OCI-LY7 (cell line): ENCODE measurements around the gene THYN1. TPM values are rescaled to one million over a fixed set of nuclear protein-coding genes. Genes with fewer than 3 reads are reported as not detected.

Experiments used
- BruUV-seq: library from RNA; stranded (reverse); fragments of 400-500 nt; replicated peaks from 2 replicates; lab custom pipeline; 2021; lab: Mats Ljungman, UMichigan
- CTCF ChIA-PET: fragments of 300-600 bp; sonication (Branson Sonifier 250); formaldehyde crosslinking; loops from one replicate; lab custom pipeline; 2022; ENCODE audit warnings: antibody characterized with exemption; ENCODE audit not compliant: unreplicated experiment; lab: Charles Lee
- POLR2A ChIA-PET: fragments of 300-600 bp; sonication (Branson Sonifier 250); formaldehyde crosslinking; loops from one replicate; lab custom pipeline; 2022; ENCODE audit warnings: antibody characterized with exemption; lab: Charles Lee
- DNase-seq: peaks from one replicate; pipeline ENCODE4 v3.0.0-alpha.2; 2015; ENCODE audit warnings: low spot score
- H2AFZ ChIP-seq: fragments of 200-600 bp; sonication (generic), shearing (Covaris generic); 2 replicates; pipeline ENCODE4 v1.6.1; 2014; ENCODE audit warnings: mild to moderate bottlenecking, antibody characterized with exemption, low read length, moderate library complexity
- H3K27ac ChIP-seq: fragments of 200-600 bp; sonication (generic); 2 replicates; pipeline ENCODE4 v1.5.1; 2014; ENCODE audit warnings: mixed run types, low read depth, mild to moderate bottlenecking, moderate library complexity, low read length, inconsistent platforms; ENCODE audit not compliant: poor library complexity, severe bottlenecking
- H3K36me3 ChIP-seq: fragments of 200-600 bp; sonication (generic); 2 replicates; pipeline ENCODE4 v1.6.1; 2014; ENCODE audit warnings: mild to moderate bottlenecking, antibody characterized with exemption, low read length, moderate library complexity, mixed read lengths; ENCODE audit not compliant: insufficient read depth
- H3K4me1 ChIP-seq: fragments of 200-600 bp; sonication (generic); 2 replicates; pipeline ENCODE4 v1.5.1; 2014; ENCODE audit warnings: mild to moderate bottlenecking, low read length; ENCODE audit not compliant: insufficient read depth, poor library complexity, severe bottlenecking
- H3K4me2 ChIP-seq: fragments of 200-600 bp; sonication (generic); 2 replicates; pipeline ENCODE4 v1.6.1; 2014; ENCODE audit warnings: mild to moderate bottlenecking, low read length
- H3K4me3 ChIP-seq: fragments of 200-600 bp; sonication (generic); 2 replicates; pipeline ENCODE4 v1.5.1; 2014; ENCODE audit warnings: mild to moderate bottlenecking, low read depth, low read length; ENCODE audit not compliant: poor library complexity, severe bottlenecking
- H3K79me2 ChIP-seq: fragments of 200-600 bp; sonication (generic); 2 replicates; pipeline ENCODE4 v1.6.1; 2016; ENCODE audit warnings: low read depth, mild to moderate bottlenecking, low read length, moderate library complexity, mixed read lengths; ENCODE audit not compliant: insufficient read depth
- H3K9me2 ChIP-seq: fragments of 200-600 bp; sonication (generic); 2 replicates; pipeline ENCODE4 v1.6.1; 2016; ENCODE audit warnings: mild to moderate bottlenecking, low read length, mixed read lengths; ENCODE audit not compliant: insufficient read depth
- H3K9me3 ChIP-seq: fragments of 200-600 bp; sonication (generic); 2 replicates; pipeline ENCODE4 v1.6.1; 2014; ENCODE audit warnings: mild to moderate bottlenecking, mixed run types, low read length, mixed read lengths
- H4K20me1 ChIP-seq: fragments of 200-600 bp; sonication (generic); 2 replicates; pipeline ENCODE4 v1.6.1; 2014; ENCODE audit warnings: mild to moderate bottlenecking, antibody characterized with exemption, low read length, moderate library complexity, mixed read lengths; ENCODE audit not compliant: insufficient read depth
- CTCF ChIP-seq: fragments of 200-600 bp; sonication (generic); conservative IDR thresholded peaks from 2 replicates; pipeline ENCODE4 v1.5.1; 2014; ENCODE audit warnings: mild to moderate bottlenecking, antibody characterized with exemption, low read length, moderate library complexity, mixed read lengths
- EZH2phosphoT487 ChIP-seq: fragments of 200-600 bp; sonication (generic); IDR thresholded peaks from 2 replicates; pipeline ENCODE4 v1.6.1; 2018; ENCODE audit warnings: low read depth, borderline replicate concordance, mild to moderate bottlenecking, mixed run types, antibody characterized with exemption, low read length, moderate library complexity, mixed read lengths
- intact Hi-C: fragments of 100-400 bp; cut with micrococcal nuclease; formaldehyde crosslinking; loops from one replicate; pipeline ENCODE4 v1.10.0; 2022; ENCODE audit not compliant: unreplicated experiment
- total RNA-seq, 2 experiments: library from RNA; depleted of rRNA in 1 of 2; stranded (reverse); fragments of >200 nt in 1 of 2; shearing (Covaris generic) in 1 of 2; gene quantifications; 2 replicates each; pipeline ENCODE4 v1.2.3, GENCODE V29; 2014 to 2022

The THYN1 gene
- total RNA-seq, 2 experiments from 2014 or later = 51.6 to 101 TPM

DNA sequence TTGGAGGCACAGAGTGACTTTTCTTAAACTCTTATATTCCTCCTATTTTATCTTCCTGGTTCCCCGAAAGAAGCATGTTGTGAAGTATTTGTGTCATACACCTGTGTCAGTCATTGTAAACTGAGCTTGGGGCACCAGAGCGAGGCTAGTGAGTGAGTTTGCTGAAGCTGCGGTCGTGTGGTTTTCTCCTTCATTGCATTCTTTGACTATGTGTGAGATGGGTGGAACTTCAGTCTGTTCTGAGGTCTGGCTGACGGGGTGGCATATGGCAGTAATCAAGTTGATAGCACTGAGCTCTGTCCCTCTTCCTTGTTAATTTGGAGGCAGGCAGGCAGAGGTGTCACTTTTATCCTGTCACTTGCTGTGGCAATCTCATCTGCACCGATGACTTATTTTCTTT, 24.5 kb downstream of the THYN1 start:
- ChIA-PET POLR2A (interaction anchor here (1.1 to 2.5 kb wide), 2 partner anchors 23 to 25 kb away, joined by 6 to 9 read pairs; partner anchors contain the start of gene ACAD8), CTCF (interaction anchor here (0.6 kb wide), 1 partner anchor 417 kb away, joined by 3 read pairs; no protein-coding TSS in a partner anchor)
- no TSS peak for BruUV-seq
- Histone ChIP-seq H3K4me3 (no peak overlapping the region), H3K9me2 (no peaks in the 10 kb centered on the region), H3K27ac (no peak overlapping the region), H3K4me1 (peaks cover 53% of the 10 kb centered on the region), H4K20me1 (peaks cover 58% of the 10 kb centered on the region), H2AFZ (no peak overlapping the region), H3K36me3 (peaks cover 6% of the 10 kb centered on the region; the same call in 1 of the 2 replicates), H3K4me2 (peak overlapping the region; percentile 37), H3K79me2 (peaks cover 36% of the 10 kb centered on the region; the same call in 1 of the 2 replicates), H3K9me3 (no peaks in the 10 kb centered on the region)
- no peak for TF ChIP-seq CTCF
- TF ChIP-seq EZH2phosphoT487 = no peak
- intact Hi-C loops = loop anchor here (1.0 kb wide), 1 partner anchor 25 kb away; the partner anchor contains the start of genes ACAD8 and THYN1
- peak; percentile 86 for DNase-seq

- H3K36me3 ChIP-seq = peaks cover 15% of the 10 kb centered on the region
- H3K4me2 ChIP-seq = peak overlapping the region; percentile 87
- H2AFZ ChIP-seq = no peak overlapping the region
- peaks cover 53% of the 10 kb centered on the region for H3K79me2 ChIP-seq
- H3K9me2 ChIP-seq = no peaks in the 10 kb centered on the region
- no TSS peak for BruUV-seq
- H3K4me3 ChIP-seq = peak overlapping the region; percentile 97
- DNase-seq = no peak
- TF ChIP-seq EZH2phosphoT487 (no peak), CTCF (no peak)
- peaks cover 64% of the 10 kb centered on the region for H3K4me1 ChIP-seq
- CTCF ChIA-PET = no interaction called here
- H3K27ac ChIP-seq = no peak overlapping the region
- POLR2A ChIA-PET = interaction anchor here (0.5 to 2.0 kb wide), 3 partner anchors 12 to 32 kb away, joined by 3 to 4 read pairs (median 4); no protein-coding TSS in a partner anchor
- no peaks in the 10 kb centered on the region for H3K9me3 ChIP-seq
- intact Hi-C loops = no loop called here
- H4K20me1 ChIP-seq = peaks cover 66% of the 10 kb centered on the region
Observed at GRCh38 chr11:134226806-134227325, 26.3 kb downstream of the THYN1 start.
